ENCODE data around the gene PNPT1. TPM values are rescaled to one million over a fixed set of nuclear protein-coding genes. Genes with fewer than 3 reads are reported as not detected.

The PNPT1 gene
- total and polyA plus RNA-seq, 9 of the 15 experiments (the other 6 are each of a cell fraction or from before 2014, with no cell fraction given), result 46.5 to 104 (median 62.7) TPM

GRCh38 chr2:55620123-55620779 lies 73.4 kb downstream of the PNPT1 start (continued):
- TF ChIP-seq AFF1 (IDR thresholded peaks at IDR 0.05; ENCODE audit: low read depth in 1 of 2, partially characterized antibody in 2 of 2) (no peak), MNT (conservative IDR thresholded peaks at IDR 0.05) (no peak; a peak in 1 of 4 replicates), SMC3 (conservative IDR thresholded peaks at IDR 0.05; ENCODE audit: insufficient read depth, low read depth, low read length) (0 out of 2 replicates have a peak, but pooled peaks have one; percentile 20), ZZZ3 (IDR thresholded peaks at IDR 0.05) (no peak), NR4A1 (CRISPR knock-in tag; IDR thresholded peaks at IDR 0.05) (no peak), NR4A1 (tag; IDR thresholded peaks at IDR 0.05) (no peak), GABPB1 (CRISPR knock-in tag; IDR thresholded peaks at IDR 0.05) (no peak)
- TF ChIP-seq, protein P1, sequence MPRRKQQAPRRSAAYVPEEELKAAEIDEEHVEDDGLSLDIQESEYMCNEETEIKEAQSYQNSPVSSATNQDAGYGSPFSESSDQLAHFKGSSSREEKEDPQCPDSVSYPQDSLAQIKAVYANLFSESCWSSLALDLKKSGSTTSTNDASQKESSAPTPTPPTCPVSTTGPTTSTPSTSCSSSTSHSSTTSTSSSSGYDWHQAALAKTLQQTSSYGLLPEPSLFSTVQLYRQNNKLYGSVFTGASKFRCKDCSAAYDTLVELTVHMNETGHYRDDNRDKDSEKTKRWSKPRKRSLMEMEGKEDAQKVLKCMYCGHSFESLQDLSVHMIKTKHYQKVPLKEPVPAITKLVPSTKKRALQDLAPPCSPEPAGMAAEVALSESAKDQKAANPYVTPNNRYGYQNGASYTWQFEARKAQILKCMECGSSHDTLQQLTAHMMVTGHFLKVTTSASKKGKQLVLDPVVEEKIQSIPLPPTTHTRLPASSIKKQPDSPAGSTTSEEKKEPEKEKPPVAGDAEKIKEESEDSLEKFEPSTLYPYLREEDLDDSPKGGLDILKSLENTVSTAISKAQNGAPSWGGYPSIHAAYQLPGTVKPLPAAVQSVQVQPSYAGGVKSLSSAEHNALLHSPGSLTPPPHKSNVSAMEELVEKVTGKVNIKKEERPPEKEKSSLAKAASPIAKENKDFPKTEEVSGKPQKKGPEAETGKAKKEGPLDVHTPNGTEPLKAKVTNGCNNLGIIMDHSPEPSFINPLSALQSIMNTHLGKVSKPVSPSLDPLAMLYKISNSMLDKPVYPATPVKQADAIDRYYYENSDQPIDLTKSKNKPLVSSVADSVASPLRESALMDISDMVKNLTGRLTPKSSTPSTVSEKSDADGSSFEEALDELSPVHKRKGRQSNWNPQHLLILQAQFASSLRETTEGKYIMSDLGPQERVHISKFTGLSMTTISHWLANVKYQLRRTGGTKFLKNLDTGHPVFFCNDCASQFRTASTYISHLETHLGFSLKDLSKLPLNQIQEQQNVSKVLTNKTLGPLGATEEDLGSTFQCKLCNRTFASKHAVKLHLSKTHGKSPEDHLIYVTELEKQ (CRISPR knock-in tag; IDR thresholded peaks at IDR 0.05), result no peak
- TF ChIP-seq, protein P2, sequence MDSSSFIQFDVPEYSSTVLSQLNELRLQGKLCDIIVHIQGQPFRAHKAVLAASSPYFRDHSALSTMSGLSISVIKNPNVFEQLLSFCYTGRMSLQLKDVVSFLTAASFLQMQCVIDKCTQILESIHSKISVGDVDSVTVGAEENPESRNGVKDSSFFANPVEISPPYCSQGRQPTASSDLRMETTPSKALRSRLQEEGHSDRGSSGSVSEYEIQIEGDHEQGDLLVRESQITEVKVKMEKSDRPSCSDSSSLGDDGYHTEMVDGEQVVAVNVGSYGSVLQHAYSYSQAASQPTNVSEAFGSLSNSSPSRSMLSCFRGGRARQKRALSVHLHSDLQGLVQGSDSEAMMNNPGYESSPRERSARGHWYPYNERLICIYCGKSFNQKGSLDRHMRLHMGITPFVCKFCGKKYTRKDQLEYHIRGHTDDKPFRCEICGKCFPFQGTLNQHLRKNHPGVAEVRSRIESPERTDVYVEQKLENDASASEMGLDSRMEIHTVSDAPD (CRISPR knock-in tag; IDR thresholded peaks at IDR 0.05), result no peak
- TF ChIP-seq, protein P3, sequence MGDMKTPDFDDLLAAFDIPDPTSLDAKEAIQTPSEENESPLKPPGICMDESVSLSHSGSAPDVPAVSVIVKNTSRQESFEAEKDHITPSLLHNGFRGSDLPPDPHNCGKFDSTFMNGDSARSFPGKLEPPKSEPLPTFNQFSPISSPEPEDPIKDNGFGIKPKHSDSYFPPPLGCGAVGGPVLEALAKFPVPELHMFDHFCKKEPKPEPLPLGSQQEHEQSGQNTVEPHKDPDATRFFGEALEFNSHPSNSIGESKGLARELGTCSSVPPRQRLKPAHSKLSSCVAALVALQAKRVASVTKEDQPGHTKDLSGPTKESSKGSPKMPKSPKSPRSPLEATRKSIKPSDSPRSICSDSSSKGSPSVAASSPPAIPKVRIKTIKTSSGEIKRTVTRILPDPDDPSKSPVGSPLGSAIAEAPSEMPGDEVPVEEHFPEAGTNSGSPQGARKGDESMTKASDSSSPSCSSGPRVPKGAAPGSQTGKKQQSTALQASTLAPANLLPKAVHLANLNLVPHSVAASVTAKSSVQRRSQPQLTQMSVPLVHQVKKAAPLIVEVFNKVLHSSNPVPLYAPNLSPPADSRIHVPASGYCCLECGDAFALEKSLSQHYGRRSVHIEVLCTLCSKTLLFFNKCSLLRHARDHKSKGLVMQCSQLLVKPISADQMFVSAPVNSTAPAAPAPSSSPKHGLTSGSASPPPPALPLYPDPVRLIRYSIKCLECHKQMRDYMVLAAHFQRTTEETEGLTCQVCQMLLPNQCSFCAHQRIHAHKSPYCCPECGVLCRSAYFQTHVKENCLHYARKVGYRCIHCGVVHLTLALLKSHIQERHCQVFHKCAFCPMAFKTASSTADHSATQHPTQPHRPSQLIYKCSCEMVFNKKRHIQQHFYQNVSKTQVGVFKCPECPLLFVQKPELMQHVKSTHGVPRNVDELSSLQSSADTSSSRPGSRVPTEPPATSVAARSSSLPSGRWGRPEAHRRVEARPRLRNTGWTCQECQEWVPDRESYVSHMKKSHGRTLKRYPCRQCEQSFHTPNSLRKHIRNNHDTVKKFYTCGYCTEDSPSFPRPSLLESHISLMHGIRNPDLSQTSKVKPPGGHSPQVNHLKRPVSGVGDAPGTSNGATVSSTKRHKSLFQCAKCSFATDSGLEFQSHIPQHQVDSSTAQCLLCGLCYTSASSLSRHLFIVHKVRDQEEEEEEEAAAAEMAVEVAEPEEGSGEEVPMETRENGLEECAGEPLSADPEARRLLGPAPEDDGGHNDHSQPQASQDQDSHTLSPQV (IDR thresholded peaks at IDR 0.05), result 0 out of 2 replicates have a peak, but pooled peaks have one; percentile 22

Data from K562 (cell line).